ENCODE measurements around the gene STUM.

Gene STUM

GRCh38 chr1:226629896-226630550 is 81.5 kb downstream of the STUM start:
- intact Hi-C loops (cut with DNase I; ENCODE audit: low total_unique reads): loop anchor here (10.0 kb wide), 1 partner anchor 805 kb away; no protein-coding TSS in a partner anchor
- Histone ChIP-seq H3K4me3 (no peak overlapping the region), H3K4me1 (peaks cover 0 to 21% (median 15%) of the 10 kb centered on the region in 4 donors), H3K27ac (no peak overlapping the region), H3K9me3 (no peaks in the 10 kb centered on the region), H3K27me3 (no peaks in the 10 kb centered on the region), H3K36me3 (peaks cover 0 to 7% (median 0%) of the 10 kb centered on the region in 3 donors)
- peak in 1 of 2 donors; percentile 34 for DNase-seq
- TF ChIP-seq CTCF (IDR thresholded peaks at IDR 0.05): no peak

- Histone ChIP-seq H3K4me1 (peaks cover 0 to 21% (median 15%) of the 10 kb centered on the region in 4 donors), H3K9me3 (no peaks in the 10 kb centered on the region), H3K36me3 (peaks cover 0 to 9% (median 3%) of the 10 kb centered on the region in 3 donors), H3K27ac (no peak overlapping the region), H3K27me3 (no peaks in the 10 kb centered on the region), H3K4me3 (no peak overlapping the region)
- DNase-seq: no peak
- no peak for TF ChIP-seq CTCF (IDR thresholded peaks at IDR 0.05)
- intact Hi-C loops (cut with DNase I; ENCODE audit: low total_unique reads): loop anchor here (10.0 kb wide), 1 partner anchor 804 kb away; no protein-coding TSS in a partner anchor
These were observed 82.0 kb downstream of the STUM start for GRCh38 chr1:226630592-226630991.

- intact Hi-C loops (cut with DNase I; ENCODE audit: low total_unique reads): loop anchor here (10.0 kb wide), 1 partner anchor 803 kb away; no protein-coding TSS in a partner anchor
- Histone ChIP-seq H3K27me3 (no peaks in the 10 kb centered on the region), H3K4me1 (peaks cover 0 to 15% (median 10%) of the 10 kb centered on the region in 4 donors), H3K27ac (no peak overlapping the region), H3K9me3 (no peaks in the 10 kb centered on the region), H3K4me3 (no peak overlapping the region), H3K36me3 (peaks cover 0 to 17% (median 11%) of the 10 kb centered on the region in 3 donors)
- DNase-seq: peak; percentile 16 to 25
- no peak for TF ChIP-seq CTCF (IDR thresholded peaks at IDR 0.05)
These were observed 82.9 kb downstream of the STUM start for GRCh38 chr1:226631229-226632000.

DNA sequence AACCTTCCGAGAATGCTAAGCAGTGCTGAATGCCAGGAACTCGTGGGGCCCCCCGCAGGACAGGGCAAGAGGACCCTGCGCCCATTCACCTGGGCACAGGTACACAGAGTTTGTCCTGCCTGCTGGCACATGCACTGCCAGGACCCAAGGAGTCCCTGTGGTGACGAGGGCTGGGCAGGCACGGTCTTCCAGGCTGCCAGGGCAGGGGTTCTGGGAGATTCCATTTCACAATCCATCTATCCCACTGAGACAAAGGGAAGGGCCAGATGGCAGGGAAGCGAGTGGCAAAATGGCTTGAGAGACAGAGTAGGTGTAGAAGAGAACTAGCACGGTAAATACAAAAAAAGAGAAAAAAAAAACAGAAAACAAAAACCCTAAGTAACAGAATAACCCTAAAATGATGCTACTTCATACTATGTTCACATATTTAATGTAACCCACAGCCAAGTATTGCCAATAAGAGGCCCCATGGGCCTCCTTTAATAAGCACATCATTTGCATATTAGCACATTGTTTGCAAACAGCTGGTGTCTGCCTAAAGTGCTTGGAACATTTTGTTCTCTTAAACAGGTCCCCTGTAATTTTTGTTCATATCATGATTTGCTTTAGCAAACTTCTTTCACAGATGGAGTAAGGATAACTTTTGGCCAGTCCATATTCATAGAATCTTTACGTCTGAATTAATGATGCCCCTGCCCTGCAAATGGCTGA is 83.8 kb downstream of the STUM start:
- Histone ChIP-seq H3K9me3 (no peaks in the 10 kb centered on the region), H3K36me3 (peaks cover 0 to 25% (median 18%) of the 10 kb centered on the region in 3 donors), H3K4me3 (no peak overlapping the region), H3K27ac (no peak overlapping the region), H3K27me3 (no peaks in the 10 kb centered on the region), H3K4me1 (peaks cover 0 to 9% (median 5%) of the 10 kb centered on the region in 4 donors)
- peak; percentile 21 to 44 for DNase-seq
- TF ChIP-seq CTCF (IDR thresholded peaks at IDR 0.05): no peak
- intact Hi-C loops (cut with DNase I; ENCODE audit: low total_unique reads): loop anchor here (10.0 kb wide), 1 partner anchor 802 kb away; no protein-coding TSS in a partner anchor

GRCh38 chr1:226632922-226633351 is 84.4 kb downstream of the STUM start:
- no peak overlapping the region for H3K4me3 ChIP-seq
- H3K36me3 ChIP-seq: peaks cover 0 to 31% (median 18%) of the 10 kb centered on the region in 3 donors
- H3K27me3 ChIP-seq: no peaks in the 10 kb centered on the region
- no peak for TF ChIP-seq CTCF (IDR thresholded peaks at IDR 0.05)
- H3K4me1 ChIP-seq: peaks cover 0 to 11% (median 8%) of the 10 kb centered on the region in 4 donors
- no peaks in the 10 kb centered on the region for H3K9me3 ChIP-seq
- peak; percentile 17 to 60 for DNase-seq
- no peak overlapping the region for H3K27ac ChIP-seq
- intact Hi-C loops (cut with DNase I; ENCODE audit: low total_unique reads): loop anchor here (10.0 kb wide), 1 partner anchor 802 kb away; no protein-coding TSS in a partner anchor

Measured in tibial artery (tissue), 4 donors.